Measurements from ENCODE around the gene SLC16A8. TPM values are rescaled to one million over a fixed set of nuclear protein-coding genes. Genes with fewer than 3 reads are reported as not detected.

Gene SLC16A8
- total RNA-seq, 1 experiment from 2014 or later: 1.1 TPM

GRCh38 chr22:38085501-38085900, 1.5 kb upstream of the SLC16A8 start:
- Histone ChIP-seq H2AFZ (ENCODE audit: low read length) (no peak overlapping the region), H3K4ac (ENCODE audit: low read depth, low read length) (no peak overlapping the region), H4K91ac (ENCODE audit: insufficient read length, low read depth, low read length) (no peak overlapping the region), H3K79me1 (ENCODE audit: insufficient read depth, low read depth, low read length, poor library complexity, severe bottlenecking) (no peaks in the 10 kb centered on the region), H3K14ac (ENCODE audit: insufficient read depth, low read length) (no peak overlapping the region), H2BK20ac (ENCODE audit: low read depth, low read length, poor library complexity, severe bottlenecking) (no peak overlapping the region), H3K4me2 (ENCODE audit: insufficient read depth, insufficient read length, low read length) (no peak overlapping the region), H3K9ac (ENCODE audit: extremely low read depth, insufficient read length, low read length) (no peak overlapping the region), H3K23ac (ENCODE audit: insufficient read length, low read depth, low read length) (no peak overlapping the region), H2BK15ac (ENCODE audit: low read depth, low read length) (no peak overlapping the region), H3T11ph (ENCODE audit: low read length) (no peak overlapping the region), H3K27me3 (ENCODE audit: insufficient read depth, low read length) (peaks cover 5% of the 10 kb centered on the region; the same call in 1 of the 2 replicates), H3K23me2 (ENCODE audit: insufficient read length, low read depth, low read length, poor library complexity, severe bottlenecking) (no peaks in the 10 kb centered on the region), H2AK5ac (ENCODE audit: insufficient read length, low read length) (no peak overlapping the region), H3K18ac (ENCODE audit: insufficient read length, low read depth, low read length) (no peak overlapping the region), H4K8ac (replicated peaks; ENCODE audit: insufficient read length, low read depth, low read length) (no peak overlapping the region), H2BK5ac (ENCODE audit: insufficient read length, low read length) (no peak overlapping the region), H3K9me3 (ENCODE audit: control insufficient read depth, low read depth, low read length) (no peaks in the 10 kb centered on the region), H4K20me1 (ENCODE audit: control insufficient read depth, insufficient read depth, insufficient read length) (no peaks in the 10 kb centered on the region), H3K56ac (ENCODE audit: insufficient read length, low read depth, low read length) (no peak overlapping the region), H3K27ac (ENCODE audit: insufficient read length, low read depth, low read length) (no peak overlapping the region), H2BK12ac (ENCODE audit: insufficient read length, low read depth, low read length) (no peak overlapping the region), H3K4me1 (ENCODE audit: insufficient read depth, low read length) (no peaks in the 10 kb centered on the region; the same call in 1 of the 2 replicates), H2BK120ac (ENCODE audit: low read depth, low read length, poor library complexity, severe bottlenecking) (no peak overlapping the region), H4K5ac (ENCODE audit: insufficient read length, low read depth, low read length) (no peak overlapping the region), H3K79me2 (ENCODE audit: insufficient read depth, low read length) (no peaks in the 10 kb centered on the region)
- WGBS (ENCODE audit: extremely low coverage, insufficient read length, low lambda C conversion rate): no CpG with 5 or more reads among the region's 5 CpGs
- TF ChIP-seq, protein P1, sequence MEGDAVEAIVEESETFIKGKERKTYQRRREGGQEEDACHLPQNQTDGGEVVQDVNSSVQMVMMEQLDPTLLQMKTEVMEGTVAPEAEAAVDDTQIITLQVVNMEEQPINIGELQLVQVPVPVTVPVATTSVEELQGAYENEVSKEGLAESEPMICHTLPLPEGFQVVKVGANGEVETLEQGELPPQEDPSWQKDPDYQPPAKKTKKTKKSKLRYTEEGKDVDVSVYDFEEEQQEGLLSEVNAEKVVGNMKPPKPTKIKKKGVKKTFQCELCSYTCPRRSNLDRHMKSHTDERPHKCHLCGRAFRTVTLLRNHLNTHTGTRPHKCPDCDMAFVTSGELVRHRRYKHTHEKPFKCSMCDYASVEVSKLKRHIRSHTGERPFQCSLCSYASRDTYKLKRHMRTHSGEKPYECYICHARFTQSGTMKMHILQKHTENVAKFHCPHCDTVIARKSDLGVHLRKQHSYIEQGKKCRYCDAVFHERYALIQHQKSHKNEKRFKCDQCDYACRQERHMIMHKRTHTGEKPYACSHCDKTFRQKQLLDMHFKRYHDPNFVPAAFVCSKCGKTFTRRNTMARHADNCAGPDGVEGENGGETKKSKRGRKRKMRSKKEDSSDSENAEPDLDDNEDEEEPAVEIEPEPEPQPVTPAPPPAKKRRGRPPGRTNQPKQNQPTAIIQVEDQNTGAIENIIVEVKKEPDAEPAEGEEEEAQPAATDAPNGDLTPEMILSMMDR (conservative IDR thresholded peaks at IDR 0.05): no peak
- Mint-ChIP-seq H3K4me1 (peaks cover 13 to 40% of the 10 kb centered on the region in 2 experiments), H3K27ac (no peak overlapping the region), H3K9me3 (no peaks in the 10 kb centered on the region), H3K36me3 (ENCODE audit: insufficient read depth in 1 of 3, low read depth in 3 of 3) (peaks cover 1 to 10% (median 9%) of the 10 kb centered on the region in 3 experiments; a peak in 3 of 7 replicates), H3K4me3 (no peak overlapping the region), H3K27me3 (ENCODE audit: low read depth) (peaks cover 11% of the 10 kb centered on the region)
- no peak for DNase-seq
